Measurements from ENCODE around the gene ABCC3.

ABCC3 gene

GRCh38 chr17:50618300-50618699 is 16.4 kb upstream of the ABCC3 start:
- peaks cover 0 to 12% of the 10 kb centered on the region in 2 experiments for H3K27me3 ChIP-seq (ENCODE audit: control insufficient read depth in 1 of 2, insufficient read depth in 1 of 2, low read length in 2 of 2)
- H3K4me3 ChIP-seq (ENCODE audit: insufficient read depth in 1 of 2, low read depth in 1 of 2, low read length in 2 of 2) = no peak overlapping the region
- H2BK12ac ChIP-seq (ENCODE audit: low read length in 2 of 2) = peak overlapping the region in 1 of 2 experiments; percentile 15
- no peak overlapping the region for H3K4me2 ChIP-seq (ENCODE audit: low read length, poor library complexity, severe bottlenecking)
- H3K14ac ChIP-seq (ENCODE audit: low read length in 2 of 2) = no peak overlapping the region
- H3K79me1 ChIP-seq (replicated peaks; ENCODE audit: low read length, poor library complexity, severe bottlenecking) = no peaks in the 10 kb centered on the region
- no peak overlapping the region for H2AK5ac ChIP-seq (ENCODE audit: low read length, severe bottlenecking)
- H2AFZ ChIP-seq (ENCODE audit: low read depth, low read length) = no peak overlapping the region
- no peak overlapping the region for H3K23ac ChIP-seq (ENCODE audit: low read length in 2 of 2)
- 73% methylated on average over 4 of the region's 4 CpGs for WGBS
- no peak overlapping the region for H2BK120ac ChIP-seq (ENCODE audit: low read depth, low read length)
- H3K36me3 ChIP-seq (ENCODE audit: control insufficient read depth in 1 of 2, insufficient read depth in 2 of 2, low read depth in 1 of 2, low read length in 2 of 2) = no peaks in the 10 kb centered on the region
- H3K27ac ChIP-seq (ENCODE audit: low read length, poor library complexity, severe bottlenecking) = no peak overlapping the region
- H3K18ac ChIP-seq (ENCODE audit: low read depth in 1 of 2, low read length in 2 of 2) = peak overlapping the region in 1 of 2 experiments; percentile 14
- H3K4me1 ChIP-seq (ENCODE audit: control insufficient read depth, insufficient read depth, low read depth, low read length) = peaks cover 14% of the 10 kb centered on the region
- no peak overlapping the region for H4K8ac ChIP-seq (ENCODE audit: low read length)
- H3K9ac ChIP-seq (ENCODE audit: low read length) = no peak overlapping the region
- H3K9me3 ChIP-seq (ENCODE audit: control insufficient read depth, low read length) = no peaks in the 10 kb centered on the region
- no peak overlapping the region for H4K91ac ChIP-seq (ENCODE audit: low read length)
- no peak overlapping the region for H2BK5ac ChIP-seq (ENCODE audit: low read depth, low read length, poor library complexity, severe bottlenecking)
- no peak overlapping the region for H2BK15ac ChIP-seq (ENCODE audit: low read depth, poor library complexity, severe bottlenecking)
- H3K4ac ChIP-seq (ENCODE audit: low read depth in 1 of 2, low read length in 2 of 2) = no peak overlapping the region
- DNase-seq = no peak

- H3K9me3 ChIP-seq (ENCODE audit: control insufficient read depth, low read length) = no peaks in the 10 kb centered on the region
- H3K4ac ChIP-seq (ENCODE audit: low read depth in 1 of 2, low read length in 2 of 2) = no peak overlapping the region
- no peak overlapping the region for H4K8ac ChIP-seq (ENCODE audit: low read length)
- peaks cover 0 to 12% of the 10 kb centered on the region in 2 experiments for H3K27me3 ChIP-seq (ENCODE audit: control insufficient read depth in 1 of 2, insufficient read depth in 1 of 2, low read length in 2 of 2)
- H3K23ac ChIP-seq (ENCODE audit: low read length in 2 of 2) = no peak overlapping the region
- no peak overlapping the region for H2AK5ac ChIP-seq (ENCODE audit: low read length, severe bottlenecking)
- peak overlapping the region; percentile 12 for H2BK15ac ChIP-seq (ENCODE audit: low read depth, poor library complexity, severe bottlenecking)
- no peak overlapping the region for H3K27ac ChIP-seq (ENCODE audit: low read length, poor library complexity, severe bottlenecking)
- H2BK12ac ChIP-seq (ENCODE audit: low read length in 2 of 2) = no peak overlapping the region
- no peak overlapping the region for H3K4me3 ChIP-seq (ENCODE audit: insufficient read depth in 1 of 2, low read depth in 1 of 2, low read length in 2 of 2)
- WGBS = 82% methylated on average over 10 of the region's 11 CpGs
- no peaks in the 10 kb centered on the region for H3K36me3 ChIP-seq (ENCODE audit: control insufficient read depth in 1 of 2, insufficient read depth in 2 of 2, low read depth in 1 of 2, low read length in 2 of 2)
- H4K91ac ChIP-seq (ENCODE audit: low read length) = no peak overlapping the region
- no peak overlapping the region for H2BK120ac ChIP-seq (ENCODE audit: low read depth, low read length)
- H3K18ac ChIP-seq (ENCODE audit: low read depth in 1 of 2, low read length in 2 of 2) = no peak overlapping the region
- H3K14ac ChIP-seq (ENCODE audit: low read length in 2 of 2) = peak overlapping the region in 1 of 2 experiments; percentile 44
- H3K9ac ChIP-seq (ENCODE audit: low read length) = no peak overlapping the region
- H3K4me2 ChIP-seq (ENCODE audit: low read length, poor library complexity, severe bottlenecking) = no peak overlapping the region
- H2BK5ac ChIP-seq (ENCODE audit: low read depth, low read length, poor library complexity, severe bottlenecking) = no peak overlapping the region
- H3K79me1 ChIP-seq (replicated peaks; ENCODE audit: low read length, poor library complexity, severe bottlenecking) = no peaks in the 10 kb centered on the region
- DNase-seq = no peak
- H3K4me1 ChIP-seq (ENCODE audit: control insufficient read depth, insufficient read depth, low read depth, low read length) = peaks cover 13% of the 10 kb centered on the region
- no peak overlapping the region for H2AFZ ChIP-seq (ENCODE audit: low read depth, low read length)
Observed at GRCh38 chr17:50618941-50619340, 15.7 kb upstream of the ABCC3 start.

GRCh38 chr17:50619489-50619888 is 15.2 kb upstream of the ABCC3 start:
- H2BK120ac ChIP-seq (ENCODE audit: low read depth, low read length) = no peak overlapping the region
- no peak overlapping the region for H2BK5ac ChIP-seq (ENCODE audit: low read depth, low read length, poor library complexity, severe bottlenecking)
- no peak for DNase-seq
- H4K8ac ChIP-seq (ENCODE audit: low read length) = no peak overlapping the region
- H3K4ac ChIP-seq (ENCODE audit: low read depth in 1 of 2, low read length in 2 of 2) = no peak overlapping the region
- no peaks in the 10 kb centered on the region for H3K36me3 ChIP-seq (ENCODE audit: control insufficient read depth in 1 of 2, insufficient read depth in 2 of 2, low read depth in 1 of 2, low read length in 2 of 2)
- H3K9ac ChIP-seq (ENCODE audit: low read length) = no peak overlapping the region
- H3K23ac ChIP-seq (ENCODE audit: low read length in 2 of 2) = no peak overlapping the region
- H2BK12ac ChIP-seq (ENCODE audit: low read length in 2 of 2) = peak overlapping the region in 1 of 2 experiments; percentile 51
- no peaks in the 10 kb centered on the region for H3K9me3 ChIP-seq (ENCODE audit: control insufficient read depth, low read length)
- 58% methylated on average over 7 of the region's 7 CpGs for whole genome bisulfite sequencing
- no peak overlapping the region for H2AK5ac ChIP-seq (ENCODE audit: low read length, severe bottlenecking)
- peaks cover 0 to 12% of the 10 kb centered on the region in 2 experiments for H3K27me3 ChIP-seq (ENCODE audit: control insufficient read depth in 1 of 2, insufficient read depth in 1 of 2, low read length in 2 of 2)
- peak overlapping the region in 1 of 2 experiments; percentile 4 for H3K14ac ChIP-seq (ENCODE audit: low read length in 2 of 2)
- H3K18ac ChIP-seq (ENCODE audit: low read depth in 1 of 2, low read length in 2 of 2) = no peak overlapping the region
- H3K4me1 ChIP-seq (ENCODE audit: control insufficient read depth, insufficient read depth, low read depth, low read length) = peaks cover 13% of the 10 kb centered on the region
- H3K27ac ChIP-seq (ENCODE audit: low read length, poor library complexity, severe bottlenecking) = no peak overlapping the region
- H3K79me1 ChIP-seq (replicated peaks; ENCODE audit: low read length, poor library complexity, severe bottlenecking) = no peaks in the 10 kb centered on the region
- peak overlapping the region; percentile 12 for H2BK15ac ChIP-seq (ENCODE audit: low read depth, poor library complexity, severe bottlenecking)
- H4K91ac ChIP-seq (ENCODE audit: low read length) = peak overlapping the region; percentile 34
- no peak overlapping the region for H2AFZ ChIP-seq (ENCODE audit: low read depth, low read length)
- no peak overlapping the region for H3K4me3 ChIP-seq (ENCODE audit: insufficient read depth in 1 of 2, low read depth in 1 of 2, low read length in 2 of 2)
- no peak overlapping the region for H3K4me2 ChIP-seq (ENCODE audit: low read length, poor library complexity, severe bottlenecking)

GRCh38 chr17:50620237-50620636 is 14.4 kb upstream of the ABCC3 start:
- Histone ChIP-seq H2BK15ac (ENCODE audit: low read depth, poor library complexity, severe bottlenecking) (peak overlapping the region; percentile 23), H3K14ac (ENCODE audit: low read length in 2 of 2) (no peak overlapping the region), H3K4me3 (ENCODE audit: insufficient read depth in 1 of 2, low read depth in 1 of 2, low read length in 2 of 2) (no peak overlapping the region), H3K4ac (ENCODE audit: low read depth in 1 of 2, low read length in 2 of 2) (no peak overlapping the region), H3K27ac (ENCODE audit: low read length, poor library complexity, severe bottlenecking) (no peak overlapping the region), H2AK5ac (ENCODE audit: low read length, severe bottlenecking) (no peak overlapping the region), H2AFZ (ENCODE audit: low read depth, low read length) (no peak overlapping the region), H3K18ac (ENCODE audit: low read depth in 1 of 2, low read length in 2 of 2) (no peak overlapping the region), H4K91ac (ENCODE audit: low read length) (no peak overlapping the region), H3K9me3 (ENCODE audit: control insufficient read depth, low read length) (no peaks in the 10 kb centered on the region), H2BK120ac (ENCODE audit: low read depth, low read length) (no peak overlapping the region), H3K23ac (ENCODE audit: low read length in 2 of 2) (no peak overlapping the region), H3K27me3 (ENCODE audit: control insufficient read depth in 1 of 2, insufficient read depth in 1 of 2, low read length in 2 of 2) (peaks cover 0 to 12% of the 10 kb centered on the region in 2 experiments), H3K79me1 (replicated peaks; ENCODE audit: low read length, poor library complexity, severe bottlenecking) (no peaks in the 10 kb centered on the region), H3K4me2 (ENCODE audit: low read length, poor library complexity, severe bottlenecking) (no peak overlapping the region), H4K8ac (ENCODE audit: low read length) (no peak overlapping the region), H2BK5ac (ENCODE audit: low read depth, low read length, poor library complexity, severe bottlenecking) (no peak overlapping the region), H3K36me3 (ENCODE audit: control insufficient read depth in 1 of 2, insufficient read depth in 2 of 2, low read depth in 1 of 2, low read length in 2 of 2) (no peaks in the 10 kb centered on the region), H3K9ac (ENCODE audit: low read length) (no peak overlapping the region), H3K4me1 (ENCODE audit: control insufficient read depth, insufficient read depth, low read depth, low read length) (peaks cover 15% of the 10 kb centered on the region), H2BK12ac (ENCODE audit: low read length in 2 of 2) (no peak overlapping the region)
- 62% methylated on average over 5 of the region's 5 CpGs for WGBS
- no peak for DNase-seq
